ENCODE results near the gene ZNF718.
A peak's percentile ranks its signal among the peaks of the same experiment; 100 is the strongest.
"Not testable (repeated sequence)": the region's sequence is repeated elsewhere in the genome, so short reads cannot be mapped to it uniquely, and the experiment has no call there.

The ZNF718 gene

GRCh38 chr4:161496-162284 lies 37.4 kb downstream of the ZNF718 start:
- peak; percentile 33 for DNase-seq

- DNase-seq, result not testable (repeated sequence)
Measured at GRCh38 chr4:169640-170039, 45.3 kb downstream of the ZNF718 start.

- not testable (repeated sequence) for DNase-seq
Measured at GRCh38 chr4:171318-171717, 47.0 kb downstream of the ZNF718 start.

GRCh38 chr4:173666-174314 lies 49.5 kb downstream of the ZNF718 start:
- DNase-seq, result no peak

- no peak for DNase-seq
Measured at GRCh38 chr4:175986-176385, 51.7 kb downstream of the ZNF718 start.

GRCh38 chr4:176995-177394 lies 52.7 kb downstream of the ZNF718 start:
- no peak for DNase-seq

GRCh38 chr4:182225-182624 lies 57.9 kb downstream of the ZNF718 start:
- DNase-seq, result not testable (repeated sequence)

- DNase-seq, result no peak
Measured at GRCh38 chr4:188091-188490, 63.8 kb downstream of the ZNF718 start.

- not testable (repeated sequence) for DNase-seq
Measured at GRCh38 chr4:195159-195558, 70.9 kb downstream of the ZNF718 start.

GRCh38 chr4:200936-201335 lies 76.6 kb downstream of the ZNF718 start:
- DNase-seq, result no peak

GRCh38 chr4:202822-203221 lies 78.5 kb downstream of the ZNF718 start:
- DNase-seq, result not testable (repeated sequence)

- no peak for DNase-seq
Measured at GRCh38 chr4:205097-205756, 80.9 kb downstream of the ZNF718 start.

GRCh38 chr4:206054-206453 lies 81.8 kb downstream of the ZNF718 start:
- DNase-seq, result no peak

- peak; percentile 66 for DNase-seq
Measured at GRCh38 chr4:208416-209096, 84.3 kb downstream of the ZNF718 start.

GRCh38 chr4:211033-211511 lies 86.8 kb downstream of the ZNF718 start:
- DNase-seq, result no peak

GRCh38 chr4:212438-213188 lies 88.3 kb downstream of the ZNF718 start:
- no peak for DNase-seq

- DNase-seq, result not testable (repeated sequence)
Measured at GRCh38 chr4:213189-213535, 88.9 kb downstream of the ZNF718 start.

All from DMS53 (cell line).